NCI-H82 treated with DMSO at 0.1 percent for 48 hours (cell line): ENCODE data around the gene FLVCR1.
"Not testable (repeated sequence)": the region's sequence is repeated elsewhere in the genome, so short reads cannot be mapped to it uniquely, and the experiment has no call there.

ENCODE experiments used
- DNase-seq: peaks from one replicate; lab custom pipeline; 2025; ENCODE audit not compliant: unreplicated experiment; lab: John Stamatoyannopoulos, UW

Gene FLVCR1

DNA sequence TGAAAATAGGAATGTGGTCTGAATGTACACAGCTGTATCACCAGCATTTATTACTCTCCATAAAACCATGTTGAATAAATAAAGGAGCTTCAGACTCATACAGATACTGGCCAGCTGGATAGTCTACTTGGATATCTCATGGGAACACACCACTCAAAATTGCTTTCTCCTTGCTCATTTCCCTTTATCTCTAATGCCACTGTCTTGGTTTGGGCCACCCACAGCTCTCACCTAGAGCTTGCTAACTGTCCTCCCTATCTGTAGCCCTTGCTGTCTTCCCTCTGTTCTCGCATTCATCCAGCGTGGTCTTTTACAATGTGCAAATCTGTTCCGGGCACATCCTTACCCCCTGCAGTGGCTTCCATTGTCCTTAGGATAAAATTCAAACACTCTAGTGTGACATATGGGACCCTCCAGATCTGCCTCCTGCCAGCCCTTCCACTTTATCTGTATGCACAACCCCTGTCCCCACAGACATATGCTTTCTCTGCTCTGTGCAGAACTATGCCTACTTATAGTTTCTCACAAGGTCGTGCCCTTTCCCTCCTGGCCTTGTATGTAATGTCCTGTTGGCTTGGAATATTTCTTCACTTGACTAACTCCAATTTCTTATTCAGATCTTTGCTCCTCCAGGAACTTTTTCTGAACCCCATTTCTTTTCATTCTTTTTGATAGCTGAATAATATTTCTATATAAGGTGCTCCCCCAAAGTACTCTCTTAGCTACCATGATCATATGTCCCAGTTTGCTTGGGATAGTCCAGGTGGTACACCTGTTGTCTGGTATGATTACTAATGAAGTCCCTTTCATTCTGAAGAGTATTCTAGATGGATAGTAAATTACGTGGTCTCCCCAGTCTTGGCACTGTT, 2.9 kb downstream of the FLVCR1 start:
- DNase-seq = no peak

DNA sequence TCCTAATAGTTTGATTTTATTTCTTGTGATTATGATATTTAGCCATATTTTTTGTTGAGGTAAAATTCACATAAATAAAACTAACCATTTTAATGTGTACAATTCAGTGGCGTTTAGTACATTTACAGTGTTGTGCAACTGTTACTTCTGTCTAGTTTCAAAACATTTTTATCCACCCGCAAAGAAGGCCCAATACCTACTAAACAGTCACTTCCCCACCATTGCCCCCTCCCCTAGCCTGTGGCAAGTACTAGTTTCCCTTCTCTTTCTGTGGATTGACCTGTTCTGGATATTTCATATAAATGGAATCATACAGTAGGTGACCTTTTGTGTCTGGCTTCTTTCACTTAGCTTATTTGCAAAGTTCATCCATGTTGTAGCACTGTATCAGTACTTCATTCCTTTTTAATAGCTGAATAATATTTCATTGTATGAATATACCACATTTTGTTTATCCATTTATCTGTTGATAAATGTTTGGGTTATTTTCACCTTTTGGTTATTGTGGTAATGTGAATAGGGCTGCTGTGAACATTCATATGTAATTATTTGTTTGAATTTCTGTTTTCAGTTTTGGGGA, 4.1 kb downstream of the FLVCR1 start:
- DNase-seq = no peak

DNA sequence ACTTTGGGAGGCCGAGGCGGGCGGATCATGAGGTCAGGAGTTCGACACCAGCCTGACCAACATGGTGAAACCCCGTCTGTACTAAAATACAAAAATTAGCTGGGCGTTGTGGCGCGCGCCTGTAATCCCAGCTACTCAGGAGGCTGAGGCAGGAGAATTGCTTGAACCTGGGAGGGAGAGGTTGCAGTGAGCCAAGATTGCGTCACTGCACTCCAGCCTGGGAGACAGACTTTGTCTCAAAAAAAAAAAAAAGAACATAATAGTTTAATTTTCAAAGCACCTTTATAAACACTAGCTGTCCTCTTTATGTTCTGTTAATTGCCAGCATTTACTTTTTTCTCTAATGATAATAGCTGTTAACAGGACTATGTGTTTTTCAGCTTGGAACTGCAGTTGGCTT, 5.3 kb downstream of the FLVCR1 start:
- DNase-seq = not testable (repeated sequence)

DNA sequence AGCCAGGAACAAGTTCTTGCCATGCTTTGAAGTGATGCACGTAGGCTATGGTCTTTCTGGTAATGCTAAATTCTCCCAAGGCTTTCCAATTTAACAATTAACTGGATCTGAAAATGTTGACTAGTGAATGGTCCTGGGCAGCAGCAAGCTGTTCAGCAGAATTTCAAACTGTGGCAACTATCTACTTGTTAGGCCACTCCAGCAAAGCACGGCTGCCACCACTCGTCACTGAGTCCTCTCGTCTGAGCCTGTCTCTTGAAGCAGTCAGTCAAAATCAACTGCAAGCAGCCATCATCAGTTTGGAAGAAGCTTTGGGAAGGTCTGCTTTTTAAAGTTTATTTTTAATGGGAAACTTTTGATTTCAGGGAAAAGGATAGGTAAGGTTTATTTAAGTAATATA, 6.1 kb downstream of the FLVCR1 start:
- DNase-seq = no peak

DNA sequence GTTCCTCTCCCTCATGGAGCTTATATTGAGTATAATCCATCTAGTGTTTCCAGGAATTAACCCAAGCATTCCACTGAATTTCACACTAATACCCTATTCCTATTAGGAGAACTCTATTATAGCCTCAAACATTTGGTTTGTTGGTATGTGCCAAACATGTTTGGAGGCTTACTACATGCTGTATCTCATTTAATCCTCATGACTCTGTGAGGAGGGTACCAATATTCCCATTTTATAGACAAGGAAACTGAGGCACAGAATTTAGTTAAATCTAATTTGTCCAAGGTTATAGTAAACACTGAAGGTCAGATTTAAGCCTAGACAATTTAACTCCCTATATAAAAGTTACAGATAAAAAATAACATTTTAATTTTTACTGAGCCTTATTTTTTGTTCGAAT, 9.1 kb downstream of the FLVCR1 start:
- DNase-seq = no peak

DNA sequence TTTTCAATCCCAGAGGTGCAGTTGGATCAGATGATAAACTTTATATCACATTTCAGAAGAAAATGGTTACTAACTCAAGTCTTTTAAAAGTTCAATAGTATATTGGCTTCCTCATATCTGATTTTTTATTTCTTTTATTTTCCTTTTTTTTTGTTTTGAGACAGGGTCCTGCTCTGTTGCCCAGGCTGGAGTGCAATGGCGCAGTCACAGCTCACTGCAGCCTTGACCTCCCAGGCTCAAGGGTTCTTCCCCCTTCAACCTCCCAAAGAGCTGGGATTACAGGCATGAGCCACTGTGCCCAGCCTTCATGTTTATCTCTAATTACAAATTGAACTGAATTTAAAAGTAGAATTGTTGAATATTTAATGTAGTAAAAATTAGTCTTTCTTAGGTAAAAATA, 13.9 kb downstream of the FLVCR1 start:
- no peak for DNase-seq

DNA sequence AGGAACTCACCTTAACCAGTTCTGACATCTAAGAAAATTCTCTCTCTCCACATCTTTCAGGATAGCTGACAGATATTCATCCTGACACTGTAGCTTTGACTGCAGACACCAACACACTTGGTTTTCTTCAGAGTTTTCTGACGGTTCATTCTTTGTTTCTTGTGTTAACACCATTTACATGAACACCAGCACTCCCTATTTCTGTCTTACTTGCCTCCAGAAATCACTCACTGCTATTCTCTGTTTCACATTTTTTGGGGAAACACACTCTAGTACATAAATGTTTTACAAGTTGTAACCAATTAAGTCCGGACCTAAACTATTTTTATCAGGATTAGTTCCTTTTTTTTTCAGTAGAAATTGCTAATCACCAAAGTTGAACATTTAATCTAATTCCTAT, 15.4 kb downstream of the FLVCR1 start:
- no peak for DNase-seq

DNA sequence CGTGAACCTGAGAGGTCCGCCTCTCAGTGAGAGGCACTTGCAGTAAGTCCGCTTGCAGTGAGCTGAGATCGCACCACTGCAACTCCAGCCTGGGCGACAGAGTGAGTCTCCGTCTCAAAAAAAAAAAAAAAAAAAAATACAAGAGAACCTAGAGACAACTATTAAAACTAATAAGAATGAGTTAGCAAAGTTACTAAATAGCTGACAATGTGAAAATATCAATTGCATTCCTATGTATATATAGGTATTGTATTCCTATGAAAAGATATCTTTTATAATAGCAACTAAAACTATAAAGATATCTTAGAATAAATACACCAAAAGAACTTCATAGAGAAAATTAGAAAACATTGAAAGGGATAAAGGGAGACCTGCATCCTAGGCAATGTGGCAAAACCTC, 20.3 kb downstream of the FLVCR1 start:
- DNase-seq = no peak

DNA sequence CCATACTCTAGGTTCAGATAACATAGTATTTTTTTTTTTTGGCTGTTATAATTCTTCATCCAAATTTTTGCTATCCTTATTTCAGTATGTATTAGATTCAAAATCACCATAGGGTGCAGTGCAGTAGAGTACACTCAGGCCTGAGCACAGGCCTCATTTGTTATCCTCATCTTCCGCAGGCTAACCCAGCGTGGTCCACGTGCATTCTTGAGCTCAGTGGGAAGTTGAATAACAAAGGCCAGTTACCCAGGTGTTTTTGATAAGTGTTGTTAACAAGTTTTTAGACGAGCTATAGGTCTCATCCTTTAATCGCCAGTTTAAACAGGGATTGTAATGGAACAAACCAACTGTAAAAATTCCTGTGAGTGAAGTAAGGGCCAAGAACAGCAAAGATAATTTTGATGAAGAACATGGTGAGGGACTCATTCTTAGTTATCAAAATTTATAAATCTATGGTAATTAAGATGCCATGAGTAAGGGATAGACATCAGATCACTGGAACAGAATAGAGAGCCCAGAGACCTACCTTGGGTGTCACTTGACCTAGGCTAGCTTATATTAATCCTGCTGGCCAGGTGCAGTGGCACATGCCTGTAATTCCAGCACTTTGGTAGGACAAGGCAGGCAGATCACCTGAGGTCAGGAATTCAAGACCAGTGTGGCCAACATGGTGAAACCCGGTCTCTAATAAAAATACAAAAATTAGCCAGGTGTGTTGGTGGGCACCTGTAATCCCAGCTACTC, 22.0 kb downstream of the FLVCR1 start:
- DNase-seq = no peak

DNA sequence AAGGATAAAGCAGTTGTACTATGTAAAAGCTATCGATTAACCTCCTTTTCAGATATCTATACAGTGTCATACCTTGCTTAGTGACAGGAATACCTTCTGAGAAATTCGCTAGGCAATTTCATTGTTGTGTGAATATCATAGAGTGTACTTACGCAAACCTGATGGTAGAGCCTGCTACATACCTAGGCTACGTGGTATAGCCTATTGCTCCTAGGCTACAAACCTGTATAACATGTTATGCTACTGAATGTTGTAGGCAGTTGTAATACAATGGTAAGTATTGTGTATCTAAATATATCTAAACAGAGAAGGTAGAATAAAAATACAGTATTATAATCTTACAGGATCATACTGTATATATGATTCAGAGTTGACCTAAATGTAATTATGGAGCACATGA, 26.5 kb downstream of the FLVCR1 start:
- DNase-seq = no peak

DNA sequence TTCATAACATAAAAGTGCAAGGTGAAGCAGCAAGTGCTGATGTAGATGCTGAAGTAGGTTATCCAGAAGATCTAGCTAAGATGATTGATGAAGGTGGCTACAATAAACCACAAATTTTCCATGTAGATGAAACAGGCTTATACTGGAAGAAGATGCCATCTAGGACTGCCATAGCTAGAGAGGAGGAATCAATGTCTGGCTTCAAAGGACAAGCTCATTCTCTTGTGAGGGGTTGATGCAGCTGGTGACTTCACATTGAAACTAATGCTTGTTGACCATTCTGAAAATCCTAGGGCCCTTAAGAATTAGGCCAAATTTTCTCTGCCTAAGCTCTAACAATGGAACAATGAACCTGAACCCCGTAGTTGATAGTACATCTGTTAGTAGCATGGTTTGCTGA, 34.0 kb downstream of the FLVCR1 start:
- DNase-seq = no peak

DNA sequence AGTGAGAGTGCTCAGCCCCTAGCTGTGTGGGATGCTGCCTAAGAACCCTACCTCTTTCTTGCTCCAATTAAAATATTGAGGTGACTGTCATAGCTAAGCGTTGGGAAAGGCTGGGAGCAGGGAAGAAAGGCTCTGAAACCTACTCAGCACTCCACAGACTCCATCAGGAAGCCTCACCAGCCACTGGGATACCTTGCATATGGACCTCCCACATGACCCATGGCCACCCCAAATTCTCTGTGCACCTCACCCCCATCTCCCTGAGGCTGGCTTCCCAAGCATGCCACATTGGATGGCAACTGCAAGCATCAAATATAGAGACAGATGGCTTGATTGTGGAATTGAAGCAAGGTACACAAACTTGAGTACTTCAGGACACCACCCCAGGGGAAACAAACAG, 41.8 kb downstream of the FLVCR1 start:
- DNase-seq = no peak

DNA sequence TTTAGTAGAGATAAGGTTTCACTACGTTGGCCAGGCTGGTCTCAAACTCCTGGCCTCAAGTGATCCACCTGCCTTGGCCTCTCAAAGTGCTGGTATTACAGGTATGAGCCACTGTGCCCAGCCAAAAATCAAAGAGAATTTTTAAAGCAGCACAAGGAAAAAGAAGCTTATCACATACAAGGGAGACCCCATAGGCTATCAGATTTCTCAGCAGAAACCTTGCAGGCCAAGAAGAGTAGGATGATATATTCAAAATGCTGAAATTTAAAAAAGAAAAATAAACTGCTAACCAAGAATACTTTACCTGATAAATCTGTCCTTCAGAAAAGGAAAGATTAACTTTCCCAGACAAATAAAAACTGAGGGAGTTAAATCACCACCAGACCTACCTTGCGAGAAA, 43.2 kb downstream of the FLVCR1 start:
- DNase-seq = no peak

DNA sequence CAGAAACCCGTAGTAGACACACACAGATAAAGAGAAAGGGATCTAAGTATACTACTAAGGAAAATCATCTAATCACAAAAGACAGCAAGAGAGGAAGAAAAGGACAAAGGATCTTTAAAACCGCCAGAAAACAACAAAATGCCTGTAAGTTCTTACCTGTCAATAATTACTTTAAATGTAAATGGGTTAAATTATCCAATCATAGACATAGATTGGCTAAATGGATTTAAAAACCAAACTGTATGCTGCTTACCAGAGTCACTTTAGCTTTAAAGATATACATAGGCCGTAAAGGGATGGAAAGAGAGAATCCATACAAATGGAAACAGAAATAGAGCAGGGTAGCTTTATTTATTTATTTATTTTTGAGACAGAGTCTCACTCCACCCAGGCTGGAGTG, 44.0 kb downstream of the FLVCR1 start:
- no peak for DNase-seq

DNA sequence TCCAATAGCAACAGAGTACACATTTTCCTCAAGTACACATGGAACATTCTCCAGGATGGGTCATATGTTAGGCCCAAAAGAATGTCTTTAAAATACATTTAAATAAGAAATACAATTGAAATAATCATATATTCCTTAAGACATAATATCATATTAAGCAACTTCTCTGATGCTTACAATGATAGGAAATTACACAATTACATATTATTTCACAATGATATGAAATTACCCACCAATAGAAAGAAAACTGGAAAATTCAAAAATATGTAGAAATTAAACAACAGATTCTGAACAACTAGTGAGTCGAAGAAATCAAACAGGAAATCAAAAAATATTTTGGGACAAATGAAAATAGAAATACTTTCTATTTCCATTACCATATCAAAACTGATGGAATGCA, 45.6 kb downstream of the FLVCR1 start:
- no peak for DNase-seq

DNA sequence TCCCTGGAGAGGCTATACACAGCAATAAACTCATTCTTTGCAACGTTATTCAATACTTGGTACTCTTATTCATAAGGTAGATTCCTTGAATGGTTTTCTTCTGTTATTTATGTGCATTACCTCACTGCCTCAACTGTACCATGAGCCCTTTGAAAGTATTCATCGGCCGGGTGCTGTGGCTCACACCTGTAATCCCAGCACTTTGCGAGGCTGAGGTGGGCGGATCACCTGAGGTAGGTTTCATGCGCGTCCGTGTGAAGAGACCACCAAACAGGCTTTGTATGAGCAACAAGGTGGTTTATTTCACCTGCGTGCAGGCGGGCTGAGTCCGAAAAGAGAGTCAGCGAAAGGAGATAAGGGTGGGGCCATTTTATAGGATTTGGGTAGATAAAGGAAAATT, 50.0 kb downstream of the FLVCR1 start:
- DNase-seq = not testable (repeated sequence)

DNA sequence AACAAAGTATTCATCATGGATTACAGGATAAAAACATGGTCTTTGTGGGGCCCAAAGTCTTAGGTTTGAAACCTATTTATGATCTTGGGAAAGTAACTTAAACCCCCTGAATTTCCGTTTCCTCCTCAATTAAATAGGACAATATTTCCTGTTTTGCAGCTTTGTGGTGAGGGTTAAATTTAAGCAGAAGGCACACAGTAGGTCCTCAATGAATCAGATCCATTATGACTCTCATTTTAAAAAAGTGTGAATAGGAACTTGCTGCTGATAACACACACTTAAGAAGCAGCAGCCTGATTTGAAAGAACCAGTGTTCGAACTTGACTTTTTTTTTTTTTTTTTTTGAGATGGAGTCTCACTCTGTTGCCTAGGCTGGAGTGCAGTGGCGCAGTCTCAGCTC, 50.9 kb downstream of the FLVCR1 start:
- no peak for DNase-seq

DNA sequence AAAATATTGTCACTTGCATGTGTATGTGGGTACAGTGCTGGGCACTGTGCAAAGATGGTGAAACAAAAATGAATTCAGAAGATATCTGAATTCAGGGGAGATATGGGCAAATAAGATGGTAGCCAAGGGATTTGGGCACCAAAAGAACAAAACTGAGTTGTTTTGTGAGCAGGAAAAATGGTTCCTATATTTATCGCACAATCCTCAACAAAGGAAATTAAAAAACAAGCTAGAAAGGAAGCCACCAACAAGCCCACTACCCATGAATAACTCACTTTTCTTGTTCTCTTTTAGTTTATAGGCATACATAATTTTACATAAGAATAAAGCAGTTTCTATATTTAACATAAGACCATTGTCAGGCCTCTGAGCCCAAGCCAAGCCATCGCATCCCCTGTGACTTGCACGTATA, 51.6 kb downstream of the FLVCR1 start:
- no peak for DNase-seq

DNA sequence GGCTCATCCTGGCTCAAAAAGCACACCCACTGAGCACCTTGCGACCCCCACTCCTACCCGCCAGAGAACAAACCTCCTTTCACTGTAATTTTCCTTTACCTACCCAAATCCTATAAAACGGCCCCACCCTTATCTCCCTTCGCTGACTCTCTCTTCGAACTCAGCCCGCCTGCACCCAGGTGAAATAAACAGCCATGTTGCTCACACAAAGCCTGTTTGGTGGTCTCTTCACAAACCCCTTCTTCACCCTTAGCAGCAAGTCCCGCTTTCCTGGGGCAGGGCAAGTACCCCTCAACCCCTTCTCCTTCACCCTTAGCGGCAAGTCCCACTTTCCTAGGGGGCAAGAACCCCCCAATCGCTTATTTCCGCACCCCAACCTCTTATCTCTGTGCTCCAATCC, 52.1 kb downstream of the FLVCR1 start:
- DNase-seq = not testable (repeated sequence)

DNA sequence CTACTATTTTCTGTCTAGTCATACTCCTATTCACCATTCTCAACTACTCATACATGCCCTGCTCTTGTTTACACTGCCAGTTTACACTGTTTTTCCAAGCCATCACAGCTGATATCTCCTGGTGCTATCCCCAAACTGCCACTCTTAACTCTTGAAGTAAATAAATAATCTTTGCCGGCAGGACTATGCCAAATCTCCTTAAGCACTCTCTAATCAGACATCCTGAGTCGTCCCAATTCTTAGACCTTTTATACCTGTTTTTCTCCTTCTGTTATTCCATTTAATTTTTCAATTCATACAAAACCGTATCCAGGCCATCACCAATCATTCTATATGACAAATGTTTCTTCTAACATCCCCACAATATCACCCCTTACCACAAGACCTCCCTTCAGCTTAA, 55.6 kb downstream of the FLVCR1 start:
- not testable (repeated sequence) for DNase-seq

DNA sequence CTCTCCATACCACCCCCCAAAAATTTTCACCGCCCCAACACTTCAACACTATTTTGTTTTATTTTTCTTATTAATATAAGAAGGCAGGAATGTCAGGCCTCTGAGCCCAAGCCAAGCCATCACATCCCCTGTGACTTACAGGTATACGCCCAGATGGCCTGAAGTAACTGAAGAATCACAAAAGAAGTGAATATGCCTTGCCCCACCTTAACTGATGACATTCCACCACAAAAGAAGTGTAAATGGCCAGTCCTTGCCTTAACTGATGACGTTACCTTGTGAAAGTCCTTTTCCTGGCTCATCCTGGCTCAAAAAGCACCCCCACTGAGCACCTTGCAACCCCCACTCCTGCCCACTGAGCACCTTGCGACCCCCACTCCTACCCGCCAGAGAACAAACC, 56.0 kb downstream of the FLVCR1 start:
- not testable (repeated sequence) for DNase-seq

DNA sequence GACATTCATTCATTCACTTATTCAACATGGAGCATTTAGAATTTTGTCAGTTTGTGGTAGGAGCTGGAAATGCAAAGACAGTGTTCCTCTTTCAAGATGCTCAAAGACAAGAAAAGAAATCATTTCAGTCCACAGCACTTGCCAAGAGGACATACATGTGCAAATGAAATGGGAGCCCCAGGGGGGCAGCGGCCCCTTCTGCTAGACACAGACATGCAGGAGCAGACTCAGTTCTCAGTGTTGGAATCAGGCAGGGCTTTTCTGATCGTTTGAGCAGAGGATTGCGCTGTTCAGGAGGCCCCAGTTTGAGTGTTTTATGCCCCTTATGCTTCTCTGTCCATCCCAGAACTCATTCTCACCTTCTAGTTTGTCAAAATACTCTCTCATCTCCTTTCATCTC, 56.7 kb downstream of the FLVCR1 start:
- no peak for DNase-seq
